Hepatic stellate cell (primary cell): Measurements from ENCODE around the gene SPOCK1.

Source experiments
- DNase-seq: peaks from one replicate; pipeline ENCODE4 v3.0.0; 2011; ENCODE audit warnings: low spot score

SPOCK1 gene

DNA sequence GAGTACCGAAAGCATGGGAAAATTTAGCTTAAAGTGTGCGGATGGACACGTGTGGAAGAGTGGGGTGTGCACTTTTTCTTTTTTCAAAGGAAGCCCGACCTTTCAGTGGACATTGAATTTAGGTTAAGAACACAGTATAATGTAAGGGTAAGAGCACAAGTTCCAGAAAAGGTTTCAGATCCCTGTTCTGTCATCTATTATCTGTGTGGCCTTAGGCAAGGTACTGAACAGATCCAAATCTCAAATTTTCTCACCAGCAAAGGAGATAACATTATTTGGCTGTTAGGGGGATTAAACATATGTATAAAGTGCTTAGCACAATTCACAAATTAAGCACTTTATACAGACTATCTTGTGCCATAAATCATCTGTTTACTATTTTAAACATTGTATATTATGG lies 441.0 kb downstream of the SPOCK1 start:
- DNase-seq = no peak

DNA sequence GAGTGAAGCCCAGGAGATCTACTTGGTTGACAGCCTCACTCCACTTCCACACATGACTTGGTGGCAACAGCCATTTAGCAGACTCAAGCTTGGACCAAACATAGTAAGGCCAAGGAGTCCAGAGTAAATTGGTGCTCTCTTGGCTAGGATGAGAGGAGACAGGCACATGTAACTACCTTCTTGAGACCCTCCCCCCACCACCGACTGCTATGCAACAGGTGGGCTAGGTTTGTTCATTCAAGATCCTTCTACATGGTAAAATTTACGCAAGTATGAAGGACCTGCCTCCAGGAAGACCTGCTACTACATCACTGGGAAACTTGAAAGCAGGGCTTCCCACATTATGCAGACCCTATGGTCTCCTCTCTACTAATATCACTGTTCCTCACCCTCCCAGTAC lies 442.4 kb downstream of the SPOCK1 start:
- DNase-seq = no peak

DNA sequence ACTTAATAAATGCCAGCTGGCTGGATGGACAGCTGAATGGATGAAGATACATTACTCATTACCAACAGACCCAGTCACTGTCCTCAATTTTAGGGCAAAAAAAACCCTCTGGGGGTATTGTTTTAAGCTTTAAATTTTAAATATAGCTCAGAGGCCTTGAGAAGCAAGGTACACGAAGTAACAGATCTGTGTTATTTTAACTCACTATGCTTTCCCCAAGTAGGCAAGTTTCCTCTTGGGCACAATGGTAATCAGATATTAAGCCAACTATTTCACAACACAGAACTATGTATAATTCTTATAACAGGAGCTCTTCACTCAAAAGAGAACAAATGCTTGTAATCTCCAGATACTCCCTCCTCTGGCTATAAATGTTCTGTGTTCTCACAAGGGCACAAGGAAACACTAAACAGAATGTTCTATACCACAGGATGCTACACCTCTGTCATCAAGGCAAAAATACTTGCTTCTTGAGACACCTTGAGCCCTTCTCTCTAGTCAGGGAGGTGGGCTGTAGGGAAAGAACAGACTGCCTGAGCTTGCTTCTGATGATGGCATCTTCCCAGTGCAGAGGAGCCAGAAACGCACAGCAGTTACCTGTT lies 443.8 kb downstream of the SPOCK1 start:
- DNase-seq = no peak

DNA sequence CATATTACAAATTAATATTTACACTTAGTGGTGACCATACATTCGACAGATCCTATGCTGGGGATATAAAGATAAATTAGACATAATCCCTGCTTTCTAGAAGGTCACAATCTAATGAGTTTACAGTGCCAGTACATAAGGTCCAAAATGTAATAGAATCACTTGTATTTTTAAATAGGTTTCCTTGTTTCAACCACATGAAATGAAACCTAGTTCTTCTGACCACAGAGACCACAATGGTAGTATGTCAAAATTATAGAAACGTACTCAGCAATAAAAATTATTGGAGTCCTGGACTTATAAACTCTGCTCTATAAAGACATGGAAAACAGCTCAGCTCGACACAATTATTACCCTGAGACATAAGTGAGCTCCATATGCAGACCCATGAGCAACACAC lies 444.3 kb downstream of the SPOCK1 start:
- no peak for DNase-seq

DNA sequence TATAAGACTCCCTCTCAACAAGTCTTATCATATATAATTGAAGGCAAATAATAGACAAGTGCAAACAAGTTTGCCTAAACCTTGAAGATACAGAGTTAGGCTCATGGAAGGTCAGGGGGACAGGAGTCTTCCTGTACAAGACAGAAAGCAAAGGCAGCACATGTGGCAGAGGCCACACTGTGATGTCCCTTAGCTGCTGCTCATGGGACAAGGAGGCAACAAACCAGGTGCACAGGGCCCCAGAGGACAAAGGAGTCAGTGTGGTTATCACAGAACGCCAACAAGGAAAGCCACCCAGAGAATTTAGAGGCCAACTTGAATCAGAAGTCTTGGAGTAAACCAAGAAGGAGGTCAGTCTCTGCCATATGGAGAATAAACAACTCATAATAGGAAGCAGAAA lies 444.8 kb downstream of the SPOCK1 start:
- no peak for DNase-seq

DNA sequence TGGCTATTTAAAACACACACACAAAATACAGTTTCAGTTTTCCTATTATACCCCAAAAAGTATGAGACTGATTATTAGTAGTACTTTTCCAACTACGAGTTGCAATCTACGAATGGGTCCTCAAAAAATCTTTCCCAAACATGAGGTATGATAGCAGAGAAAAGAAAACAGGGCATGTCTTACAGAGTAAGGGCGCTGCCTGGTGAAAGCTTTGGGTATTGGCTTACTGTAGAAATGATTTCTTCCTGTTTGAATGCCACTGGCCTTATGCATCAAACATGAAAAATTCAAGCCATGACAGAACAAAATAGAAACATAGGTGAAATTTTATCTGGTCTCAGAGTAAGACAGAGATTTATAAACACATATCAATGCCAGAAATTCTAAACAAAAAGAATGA lies 448.0 kb downstream of the SPOCK1 start:
- DNase-seq = no peak

DNA sequence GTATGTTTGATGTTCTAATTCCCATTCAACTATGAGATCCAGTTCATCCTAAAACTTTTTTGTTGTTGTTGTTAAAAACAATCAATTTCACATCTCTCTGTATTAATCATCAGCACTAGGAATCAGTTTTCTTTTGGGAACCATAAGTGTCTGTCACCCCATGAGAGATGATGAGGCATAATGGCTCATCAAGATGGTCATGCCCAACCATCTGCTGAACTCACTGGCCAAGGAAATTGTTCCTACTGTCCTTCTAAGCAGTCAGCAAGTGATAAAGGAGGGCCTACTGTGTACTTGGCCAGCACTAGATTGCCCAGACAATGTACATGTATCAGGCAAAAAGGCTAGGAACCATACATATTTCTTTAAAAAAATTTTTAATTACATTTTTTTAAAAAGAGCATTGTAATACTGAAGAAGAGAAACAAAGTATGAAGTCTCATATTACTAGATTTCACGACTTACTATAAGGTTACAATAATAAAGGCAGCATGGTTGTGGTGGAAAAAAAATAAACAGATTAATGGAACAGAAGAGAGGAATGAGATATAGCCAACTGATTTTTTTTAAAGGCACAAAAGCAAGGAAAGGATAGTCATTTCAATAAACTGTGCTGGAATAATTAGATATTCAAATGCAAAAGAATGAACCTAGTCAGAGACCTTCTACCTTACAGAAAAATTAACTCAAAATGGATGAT lies 458.3 kb downstream of the SPOCK1 start:
- peak; percentile 28 for DNase-seq

DNA sequence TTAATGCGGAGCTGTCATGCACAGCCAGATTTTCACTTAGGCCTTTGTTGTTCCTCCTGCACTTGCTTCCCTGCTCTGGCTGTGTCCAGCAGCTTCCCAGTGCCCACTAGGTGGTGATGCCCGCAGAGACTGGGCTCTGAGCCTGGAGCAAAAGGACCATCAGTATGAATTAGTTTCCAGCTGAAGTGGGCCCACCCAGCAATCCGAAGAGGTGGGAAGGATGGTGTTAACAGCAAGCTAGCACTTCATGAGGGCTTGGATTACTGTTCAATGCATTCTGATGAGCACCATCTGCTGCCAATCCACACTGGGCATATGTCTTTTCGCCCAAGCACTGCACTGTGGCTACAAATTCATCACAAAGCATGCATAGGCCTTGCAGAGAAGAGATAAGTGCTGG lies 459.1 kb downstream of the SPOCK1 start:
- DNase-seq = no peak

DNA sequence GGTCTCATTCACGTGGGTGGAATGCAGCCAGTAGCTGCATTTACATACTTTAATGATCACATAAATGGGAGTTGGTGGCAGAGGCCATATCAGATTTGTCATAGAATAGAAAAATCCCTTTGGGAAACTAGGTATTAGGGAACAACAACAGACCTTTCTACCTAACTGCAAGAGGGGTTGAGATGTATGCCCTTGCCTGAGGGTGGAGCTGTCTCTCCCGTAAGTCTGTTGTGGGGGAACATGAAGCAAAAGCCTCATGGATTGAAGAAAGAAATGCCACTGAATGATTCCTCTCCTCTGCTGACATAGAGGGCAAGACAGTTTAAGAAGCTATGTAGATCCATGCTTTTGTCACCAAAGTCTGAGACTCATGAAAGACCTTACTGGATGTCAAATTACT lies 461.3 kb downstream of the SPOCK1 start:
- no peak for DNase-seq

DNA sequence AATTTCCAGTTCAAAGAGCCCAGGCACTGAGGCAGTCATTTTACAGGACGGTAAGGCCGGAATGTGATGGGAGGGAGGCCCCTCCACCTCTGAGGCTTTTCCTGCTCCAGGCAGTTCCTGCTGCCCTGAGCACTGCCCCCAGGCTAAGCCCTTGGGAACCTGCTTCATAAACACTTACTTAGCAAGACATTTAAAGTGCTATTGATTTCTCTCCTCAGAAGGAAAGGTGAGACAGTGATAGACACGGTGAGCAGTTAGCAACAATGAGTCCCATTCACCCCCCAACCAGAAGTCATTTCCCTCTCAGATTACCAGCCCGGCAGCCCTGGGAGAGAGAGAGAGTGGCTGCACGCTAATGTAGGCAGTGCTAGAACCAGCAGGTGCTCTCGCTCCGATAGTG lies 462.5 kb downstream of the SPOCK1 start:
- DNase-seq = no peak

DNA sequence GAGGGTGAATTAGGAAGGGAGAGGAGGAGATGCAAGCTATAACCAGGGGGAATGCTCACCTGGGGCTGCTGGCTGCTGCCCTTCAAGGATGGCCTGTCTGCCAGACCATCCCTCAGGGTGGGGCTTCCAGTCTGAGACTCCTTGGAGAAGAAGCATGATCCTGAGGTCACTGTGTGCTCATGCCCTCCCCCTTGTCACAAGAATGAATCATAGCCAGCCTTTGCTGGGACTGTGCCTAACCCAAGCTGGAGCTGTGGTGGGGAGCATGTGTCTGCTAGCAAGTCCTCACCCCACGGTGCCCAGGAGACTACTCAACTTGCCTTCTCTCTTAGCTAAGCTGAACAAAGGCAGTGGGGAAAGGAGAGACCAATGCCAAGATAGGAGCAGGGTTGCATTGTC lies 463.6 kb downstream of the SPOCK1 start:
- no peak for DNase-seq

DNA sequence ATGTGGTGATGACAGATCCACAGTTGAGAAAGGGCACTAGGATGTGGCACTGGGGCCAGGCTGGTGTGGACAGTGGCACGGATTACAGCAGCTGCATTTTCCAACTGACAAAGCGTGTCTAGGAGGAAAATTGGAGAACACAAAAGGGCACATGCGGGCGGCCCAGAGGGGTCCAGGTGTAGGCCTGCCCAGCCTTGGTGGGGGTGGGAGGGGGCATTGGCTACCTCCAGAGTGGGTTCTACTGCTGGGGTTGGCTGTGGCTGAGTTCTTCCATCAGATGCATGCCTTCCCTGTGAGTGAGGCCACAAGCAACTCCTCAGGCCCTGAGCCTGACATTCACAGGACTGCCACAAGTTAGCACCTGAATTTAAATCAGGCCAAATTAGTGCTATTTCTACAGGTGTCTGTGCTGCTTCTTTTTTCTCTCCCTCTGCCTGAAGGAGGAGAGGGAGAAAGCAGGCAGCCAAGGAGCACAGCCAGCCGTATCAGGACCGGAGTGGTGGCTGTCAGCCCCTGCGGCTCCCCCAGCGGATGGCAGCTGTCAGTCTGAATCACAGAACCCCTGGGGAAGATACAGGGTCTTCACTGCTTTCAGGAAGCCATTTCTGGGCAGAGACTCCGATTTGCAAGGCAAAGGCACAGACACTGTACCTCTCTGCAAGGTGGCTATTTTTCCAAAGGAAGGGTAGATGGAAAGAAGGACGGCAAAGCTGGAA lies 464.2 kb downstream of the SPOCK1 start:
- DNase-seq = no peak

DNA sequence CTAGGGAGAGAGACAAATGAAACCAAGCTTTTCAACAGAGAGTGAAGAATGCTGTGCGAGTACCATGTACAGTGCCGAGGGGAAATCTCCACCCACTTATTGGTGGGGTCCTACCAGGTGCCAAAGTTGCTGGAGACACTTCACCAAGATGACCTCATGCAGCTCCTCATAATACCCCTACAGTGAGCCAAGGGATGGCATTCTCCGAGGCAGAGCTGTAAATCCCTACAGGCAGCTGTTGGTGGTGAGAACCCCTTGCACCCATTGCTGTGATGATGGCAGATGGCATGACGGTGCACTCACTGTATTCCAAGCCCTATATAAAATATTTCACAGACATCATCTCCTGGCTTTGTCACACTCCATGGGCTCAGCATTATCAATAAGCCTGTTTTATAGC lies 464.9 kb downstream of the SPOCK1 start:
- DNase-seq = no peak

DNA sequence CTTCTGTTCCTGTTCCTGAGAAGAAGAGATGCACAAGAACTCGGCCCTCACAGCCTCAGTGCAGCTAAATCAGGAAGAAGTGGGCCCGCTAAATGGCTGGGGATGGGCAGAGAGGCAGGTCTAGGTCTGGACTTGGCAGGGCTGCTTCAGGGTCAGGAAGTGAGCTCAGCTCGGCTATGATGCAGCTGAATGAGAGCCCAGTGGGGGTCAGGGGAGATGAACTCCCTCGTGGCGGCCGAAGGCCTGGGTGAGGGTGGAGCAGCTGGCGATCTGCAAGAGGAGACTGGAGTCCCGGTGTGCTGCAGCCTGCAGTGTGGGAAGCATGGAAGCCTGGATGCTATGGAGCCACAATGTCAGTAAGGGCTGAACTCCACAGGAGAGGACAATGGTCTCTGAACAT lies 466.2 kb downstream of the SPOCK1 start:
- no peak for DNase-seq

DNA sequence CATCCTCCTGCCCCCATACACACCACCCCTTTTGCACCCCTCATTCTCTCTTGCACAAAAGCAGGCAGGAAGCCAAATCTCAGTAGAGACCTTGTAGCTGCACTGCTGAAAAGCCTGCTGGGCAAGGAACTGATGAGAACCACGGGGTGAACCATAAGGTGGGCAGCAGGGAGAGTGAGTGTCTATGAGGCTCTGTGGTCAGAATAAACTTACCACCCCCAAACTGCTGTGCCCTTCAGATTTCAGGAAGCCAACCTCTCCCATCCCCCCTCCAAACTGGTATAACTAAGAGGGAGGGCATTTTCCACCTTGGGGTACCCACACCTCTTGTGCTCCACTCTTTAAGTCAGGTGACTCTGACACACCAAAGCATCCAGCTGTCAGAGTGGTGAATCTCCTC lies 471.4 kb downstream of the SPOCK1 start:
- DNase-seq = no peak

DNA sequence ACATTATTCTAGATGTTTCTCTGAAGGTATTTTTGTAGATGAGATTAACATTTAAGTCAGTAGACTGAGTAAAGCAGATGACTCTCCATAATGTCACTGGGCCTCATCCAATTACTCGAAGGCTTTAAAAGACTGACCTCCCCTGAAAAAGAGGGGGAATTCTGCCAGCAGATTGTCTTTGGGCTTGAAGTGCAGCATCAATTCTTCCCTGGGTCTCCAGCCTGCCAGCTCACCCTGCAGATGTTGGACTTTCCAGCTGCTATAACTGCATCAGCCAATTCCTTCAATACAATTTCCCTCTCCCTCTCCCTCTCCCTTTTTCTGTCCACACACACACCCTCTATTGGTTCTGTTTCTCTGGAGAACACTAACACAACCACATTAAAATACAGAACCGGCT lies 472.8 kb downstream of the SPOCK1 start:
- no peak for DNase-seq

DNA sequence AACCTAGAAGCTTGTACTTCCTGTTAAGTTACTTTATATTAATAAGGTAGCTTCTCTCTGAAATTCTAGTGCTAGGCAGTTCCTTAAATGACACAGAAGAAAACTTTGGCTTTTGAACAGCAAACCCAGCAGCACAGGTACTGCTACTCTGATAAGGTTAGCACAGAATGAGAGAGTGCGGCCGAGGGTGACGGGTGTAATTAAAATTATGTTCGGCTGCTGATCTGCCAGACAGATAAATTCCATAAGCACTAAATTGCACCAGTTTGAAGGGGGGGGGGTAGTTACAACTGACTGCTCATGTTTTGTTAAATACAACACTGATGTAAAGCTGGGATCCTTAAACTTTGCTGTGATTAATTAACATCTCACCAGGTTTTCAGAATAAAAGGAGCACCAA lies 475.1 kb downstream of the SPOCK1 start:
- DNase-seq = no peak

DNA sequence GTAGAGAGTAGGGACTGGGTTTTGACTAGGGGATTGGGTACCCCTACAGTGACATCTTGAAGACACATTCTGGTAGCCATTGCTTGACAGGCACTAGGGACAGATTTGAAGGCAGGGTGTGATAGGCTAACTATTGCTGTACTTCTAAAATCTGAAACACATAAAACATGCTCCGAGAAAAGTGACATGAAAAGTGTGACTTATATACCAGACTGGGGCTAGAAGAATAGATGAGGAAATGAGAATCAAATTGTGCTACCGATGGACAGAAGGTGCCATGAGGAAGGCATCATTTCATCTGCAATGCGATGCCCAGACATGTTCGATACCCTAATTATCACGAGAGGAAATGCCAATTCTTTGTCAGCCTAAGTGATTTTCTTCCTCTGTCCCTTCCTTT lies 475.8 kb downstream of the SPOCK1 start:
- DNase-seq = no peak

DNA sequence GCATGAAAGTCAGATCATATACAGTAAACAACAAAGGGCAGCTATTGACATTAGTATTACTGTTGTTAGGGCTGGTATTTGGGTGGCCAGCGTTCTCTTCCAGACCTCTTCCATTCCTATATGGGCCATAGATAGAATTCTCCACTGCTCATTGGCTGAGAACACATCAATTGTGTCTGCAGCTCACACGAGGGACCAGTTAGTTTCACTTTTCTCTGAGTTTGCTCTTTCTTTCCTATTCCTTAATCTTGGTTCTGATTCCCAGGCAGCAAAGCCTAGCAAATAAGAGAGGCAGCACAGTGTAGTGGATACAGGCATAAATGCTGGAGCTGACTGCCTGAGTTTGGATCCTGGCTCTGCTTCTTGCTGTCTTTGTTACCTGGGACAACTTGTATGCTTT lies 476.4 kb downstream of the SPOCK1 start:
- DNase-seq = no peak

DNA sequence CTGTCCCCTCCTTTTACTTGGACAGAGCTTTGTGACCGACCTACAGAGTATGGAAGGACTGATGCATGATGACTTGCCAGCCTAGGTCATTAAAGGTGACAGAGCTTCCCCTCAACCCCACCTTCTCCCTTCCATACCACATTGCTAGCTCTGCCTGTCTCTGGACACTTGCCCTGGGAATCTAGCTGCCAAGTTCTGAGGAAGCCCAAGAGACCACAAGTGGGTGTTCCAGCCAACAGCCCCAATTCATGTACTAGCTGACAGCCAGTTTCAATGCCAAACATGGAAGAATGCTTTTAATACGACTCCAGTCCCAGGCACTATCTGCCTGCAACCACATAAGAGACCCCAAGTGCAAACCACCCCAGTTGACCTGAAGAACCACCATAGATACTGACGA lies 477.1 kb downstream of the SPOCK1 start:
- DNase-seq = no peak

DNA sequence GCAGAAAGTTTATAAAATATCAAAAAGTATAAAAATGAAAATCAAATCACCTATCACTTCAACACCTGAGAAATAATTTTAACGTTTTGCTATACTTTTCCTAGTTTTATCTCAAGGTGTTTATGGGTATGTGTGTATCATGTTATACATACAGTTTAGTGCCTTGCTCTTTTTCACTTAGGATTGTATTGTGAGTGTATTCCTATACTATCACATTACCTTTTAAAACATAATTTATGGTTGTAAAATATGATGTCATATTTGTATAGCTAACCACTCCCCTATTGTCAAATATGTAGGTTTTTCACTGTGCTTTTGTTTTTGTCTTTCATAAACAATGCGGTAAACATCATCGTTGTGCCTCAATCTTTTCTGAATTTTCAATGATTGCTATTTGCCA lies 479.9 kb downstream of the SPOCK1 start:
- DNase-seq = no peak

DNA sequence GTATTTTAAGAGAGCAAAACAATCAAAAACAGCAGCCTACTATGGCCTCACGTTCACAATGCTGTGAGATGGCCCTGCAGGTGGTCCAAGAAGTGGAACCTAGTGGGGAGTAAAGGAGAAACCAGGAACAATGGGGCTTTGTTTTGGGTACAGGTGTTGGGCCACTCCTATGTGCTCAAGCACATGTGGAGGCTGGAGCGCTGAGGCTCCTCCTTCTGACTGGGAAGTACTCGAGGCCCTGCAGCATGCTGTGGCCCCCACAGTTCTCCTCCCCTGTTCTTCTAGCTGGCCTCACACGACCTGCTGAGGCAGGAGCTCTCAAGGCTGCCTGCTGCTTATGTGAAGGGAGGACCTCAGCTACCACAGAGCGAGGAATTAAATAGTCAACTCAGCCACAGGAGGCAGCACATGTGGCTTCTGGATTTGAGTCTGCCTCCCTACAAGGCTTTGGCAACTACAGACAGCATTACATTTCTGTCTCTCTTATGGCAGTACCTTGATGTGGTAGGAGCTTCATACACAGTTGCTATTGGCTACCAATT lies 482.3 kb downstream of the SPOCK1 start:
- no peak for DNase-seq

DNA sequence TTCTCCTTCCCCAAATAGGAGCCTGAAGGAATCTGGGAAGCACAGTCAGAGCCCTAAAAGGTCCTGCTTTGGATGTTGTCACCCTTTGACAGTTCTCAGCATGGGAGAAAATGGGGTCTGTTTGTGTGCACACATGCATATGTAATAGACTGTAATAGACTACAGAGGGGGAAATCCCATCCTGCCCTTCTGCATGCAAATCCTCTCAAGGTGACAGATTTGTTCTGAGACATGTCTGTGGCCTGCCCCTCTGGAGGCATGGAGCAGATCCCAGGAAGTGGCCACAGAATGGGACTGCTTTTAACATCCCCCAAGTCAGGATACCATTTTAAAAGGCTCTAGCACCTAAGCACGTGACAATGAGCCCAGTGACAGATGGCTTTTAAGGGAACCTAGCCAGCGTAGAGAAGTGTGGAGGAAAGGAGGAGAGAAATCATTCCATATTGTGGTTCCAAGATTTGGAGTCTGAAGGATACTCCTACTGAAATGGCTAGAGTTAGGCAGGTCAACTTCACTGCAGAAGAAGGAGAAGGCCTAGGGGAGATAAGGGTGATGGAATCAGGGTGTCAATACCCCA lies 483.5 kb downstream of the SPOCK1 start:
- no peak for DNase-seq
